Activated CD4-positive, alpha-beta T cell treated with anti-CD3 and anti-CD28 coated beads, Interleukin-2, Interleukin-4, amounts not matched to agents 100 ng/mL and 50 ng/mL, durations not matched to agents 16 hours and 8 hours (primary cell): ENCODE data around the gene BHMT.

Source experiments
- DNase-seq: peaks from one replicate; pipeline ENCODE4 v3.0.0-alpha.2; 2020; ENCODE audit warnings: low spot score

BHMT gene

GRCh38 chr5:79111387-79111959 lies at the start of gene BHMT:
TSS of gene BHMT (plus strand) at chr5:79111809. CDS start at chr5:79111886, 77 bp downstream.
- no peak for DNase-seq

- DNase-seq: no peak
Observed at GRCh38 chr5:79062436-79062835, 49.2 kb upstream of the BHMT start.

GRCh38 chr5:79069488-79070349 lies 41.9 kb upstream of the BHMT start, which contains the start of the genes BHMT2 and DMGDH:
TSS of gene BHMT2 (plus strand) at chr5:79069767. CDS start at chr5:79069783, 16 bp downstream.
TSS of gene DMGDH (minus strand) at chr5:79069674. CDS start at chr5:79069620, 54 bp downstream.
- DNase-seq: no peak

- no peak for DNase-seq
Observed at GRCh38 chr5:79070350-79070667, 41.3 kb upstream of the BHMT start.

- no peak for DNase-seq
Observed at GRCh38 chr5:79074641-79075040, 37.0 kb upstream of the BHMT start.

GRCh38 chr5:79075646-79076426 lies 35.8 kb upstream of the BHMT start:
- DNase-seq: no peak

GRCh38 chr5:79076819-79077218 lies 34.8 kb upstream of the BHMT start:
- DNase-seq: no peak

GRCh38 chr5:79077680-79078365 lies 33.8 kb upstream of the BHMT start:
- DNase-seq: no peak

- no peak for DNase-seq
Observed at GRCh38 chr5:79080804-79081203, 30.8 kb upstream of the BHMT start.

- no peak for DNase-seq
Observed at GRCh38 chr5:79081779-79082178, 29.8 kb upstream of the BHMT start.

- no peak for DNase-seq
Observed at GRCh38 chr5:79086116-79086515, 25.5 kb upstream of the BHMT start.

GRCh38 chr5:79088507-79088906 lies 23.1 kb upstream of the BHMT start:
- DNase-seq: no peak

- DNase-seq: no peak
Observed at GRCh38 chr5:79091064-79091463, 20.5 kb upstream of the BHMT start.

GRCh38 chr5:79093762-79094161 lies 17.8 kb upstream of the BHMT start:
- DNase-seq: no peak

- no peak for DNase-seq
Observed at GRCh38 chr5:79105868-79106267, 5.7 kb upstream of the BHMT start.

GRCh38 chr5:79107020-79107796 lies 4.4 kb upstream of the BHMT start:
- DNase-seq: no peak

GRCh38 chr5:79108086-79108485 lies 3.5 kb upstream of the BHMT start:
- no peak for DNase-seq

- DNase-seq: no peak
Observed at GRCh38 chr5:79108792-79109191, 2.8 kb upstream of the BHMT start.

GRCh38 chr5:79109527-79110492 lies 1.8 kb upstream of the BHMT start:
- DNase-seq: peak; percentile 24
